Kidney (tissue), 22 donors: ENCODE data around the gene FBLN7. TPM values are rescaled to one million over a fixed set of nuclear protein-coding genes. Genes with fewer than 3 reads are reported as not detected.

ENCODE experiments used
- DNase-seq, 5 donors: peaks; one replicate each; pipeline ENCODE4 v3.0.0-alpha.2; 2013 to 2020
- FAIRE-seq: peaks from 2 replicates; lab custom pipeline; 2012; peaks lifted over from hg19 to GRCh38; lab: Jason Lieb, UNC
- H3K27ac ChIP-seq, 2 donors: one replicate each; pipeline ENCODE4 v1.7.0; 2013; ENCODE audit warnings: low read depth in 2 of 2, low read length in 2 of 2, inconsistent platforms in 1 of 2
- H3K27me3 ChIP-seq: one replicate; pipeline ENCODE4 v1.7.1; 2013; ENCODE audit warnings: low read length, inconsistent platforms; ENCODE audit not compliant: control insufficient read depth, insufficient read depth
- H3K36me3 ChIP-seq, 3 donors: one replicate each; pipeline versions ENCODE4 v1.7.0 to v1.7.1; 2013; ENCODE audit warnings: low read length in 3 of 3, control low read depth in 1 of 3, inconsistent platforms in 1 of 3; ENCODE audit not compliant: insufficient read depth in 3 of 3, control insufficient read depth in 2 of 3
- H3K4me1 ChIP-seq, 3 donors: one replicate each; pipeline versions ENCODE4 v1.7.0 to v1.7.1; 2013; ENCODE audit warnings: low read length in 3 of 3, inconsistent platforms in 1 of 3, low read depth in 1 of 3; ENCODE audit not compliant: control insufficient read depth in 2 of 3, insufficient read depth in 2 of 3
- H3K4me3 ChIP-seq, 3 donors: one replicate each; pipeline versions ENCODE4 v1.7.0 to v1.8.1; 2013; ENCODE audit warnings: low read length in 3 of 3, control low read depth in 1 of 3, inconsistent platforms in 1 of 3
- H3K9ac ChIP-seq, 3 donors: one replicate each; pipeline versions ENCODE4 v1.7.0 to v1.7.1; 2013; ENCODE audit warnings: low read length in 3 of 3, control low read depth in 1 of 3, inconsistent platforms in 1 of 3
- H3K9me3 ChIP-seq, 3 donors: one replicate each; pipeline versions ENCODE4 v1.7.0 to v1.7.1; 2013; ENCODE audit warnings: low read length in 3 of 3, control low read depth in 1 of 3, inconsistent platforms in 1 of 3; ENCODE audit not compliant: control insufficient read depth in 2 of 3, insufficient read depth in 1 of 3
- CTCF ChIP-seq: IDR thresholded peaks from 3 replicates; pipeline ENCODE4 v1.5.1; 2012; ENCODE audit warnings: mild to moderate bottlenecking, moderate library complexity, borderline replicate concordance; ENCODE audit not compliant: insufficient read depth; ENCODE audit errors: extremely low read depth
- intact Hi-C: fragments of 100-400 bp; cut with DNase I; formaldehyde crosslinking; loops from one replicate; pipeline ENCODE4 v1.11.1; 2022
- long read RNA-seq, 10 donors: library from polyadenylated mRNA in 1 of 10; unstranded in 1 of 10; transcript quantifications; one replicate each; pipeline ENCODE4 v2.0.0 and lab custom pipeline, GENCODE V29; 2021 to 2026
- polyA plus RNA-seq: library from polyadenylated mRNA; stranded (reverse); fragments of 350-450 nt; fragmentation: Illumina TruSeq; extraction: RNeasy Lipid Tissue Mini Kit (QIAGEN cat#74804); gene quantifications from one replicate; pipeline ENCODE4 v1.2.3, GENCODE V29; 2014; ENCODE audit warnings: low read depth, low replicate concordance; ENCODE audit not compliant: insufficient read depth
- total RNA-seq: library from RNA; stranded (reverse); fragmentation: NEBNext Ultra II Directional; extraction: Animal tissue kit (Norgen Biotek cat#: 25700); gene quantifications from one replicate; pipeline ENCODE4 v1.2.1, GENCODE V29; 2021
- donor health status: control.
- donor health status: control.
- donor health status: control.
- donor health status: control.
- donor health status: control.
- donor health status: DM: yes; HTN: yes; CAD: no.
- donor health status: Normal renal cell carcinoma (clear cell type).

FBLN7 gene
- total RNA-seq: 4.6 TPM
- 0.71 TPM for polyA plus RNA-seq
- long read RNA-seq, donor 1, partial matches to known transcripts: 0 of 3 reads
- long read RNA-seq, donor 1, other reads (novel, unspliced or antisense): 0 of 3 reads
- long read RNA-seq, donor 2, partial matches to known transcripts: 0 of 1 reads
- long read RNA-seq, donor 2, other reads (novel, unspliced or antisense): 0 of 1 reads
- long read RNA-seq, donor 3: 0 reads
- long read RNA-seq, donor 4, partial matches to known transcripts: 0 of 1 reads
- long read RNA-seq, donor 4, other reads (novel, unspliced or antisense): 0 of 1 reads
- long read RNA-seq, donor 5: 0 reads
- long read RNA-seq, donor 6: 0 reads
- long read RNA-seq, donor 7, partial matches to known transcripts: 0 of 4 reads
- long read RNA-seq, donor 7, other reads (novel, unspliced or antisense): 3 of 4 reads
- long read RNA-seq, donor 8, partial matches to known transcripts: 13 of 13 reads
- long read RNA-seq, donor 8, other reads (novel, unspliced or antisense): 0 of 13 reads
- long read RNA-seq, donor 9: 0 reads
- long read RNA-seq, donor 10, partial matches to known transcripts: 32 of 33 reads
- long read RNA-seq, donor 10, other reads (novel, unspliced or antisense): 0 of 33 reads

- peak; percentile 50 to 80 (median 67) for DNase-seq
- Histone ChIP-seq H3K27ac (no peak within 1 kb of the TSS), H3K27me3 (no peaks in the 10 kb centered on the region), H3K4me1 (peaks cover 0 to 6% (median 0%) of the 10 kb centered on the region in 3 donors), H3K9ac (peak within 1 kb of the TSS in 1 of 3 donors; percentile 35), H3K4me3 (peak within 1 kb of the TSS; percentile 44 to 58 (median 51)), H3K9me3 (no peaks in the 10 kb centered on the region), H3K36me3 (no peaks in the 10 kb centered on the region)
- TF ChIP-seq CTCF: no peak
- no peak for FAIRE-seq
- intact Hi-C loops: no loop called here
Measured at GRCh38 chr2:112138159-112139032, at the start of gene FBLN7. Gene FBLN7 (plus strand): TSS chr2:112138385. CDS start chr2:112138656, 271 bp downstream.

GRCh38 chr2:112089375-112089774, 48.8 kb upstream of the FBLN7 start:
- TF ChIP-seq CTCF: no peak
- DNase-seq: no peak
- H3K36me3 ChIP-seq: peaks cover 0 to 22% (median 21%) of the 10 kb centered on the region in 3 donors
- H3K9ac ChIP-seq: no peak overlapping the region
- no peaks in the 10 kb centered on the region for H3K4me1 ChIP-seq
- no peak overlapping the region for H3K4me3 ChIP-seq
- no peaks in the 10 kb centered on the region for H3K9me3 ChIP-seq
- no peak for FAIRE-seq
- no peak overlapping the region for H3K27ac ChIP-seq
- H3K27me3 ChIP-seq: no peaks in the 10 kb centered on the region
- intact Hi-C loops: no loop called here

- no peak for FAIRE-seq
- H3K9ac ChIP-seq: no peak overlapping the region
- H3K27me3 ChIP-seq: no peaks in the 10 kb centered on the region
- peaks cover 0 to 16% (median 14%) of the 10 kb centered on the region in 3 donors for H3K36me3 ChIP-seq
- TF ChIP-seq CTCF: no peak
- H3K9me3 ChIP-seq: no peaks in the 10 kb centered on the region
- no peak overlapping the region for H3K4me3 ChIP-seq
- no peak overlapping the region for H3K27ac ChIP-seq
- intact Hi-C loops: no loop called here
- DNase-seq: no peak
- H3K4me1 ChIP-seq: no peaks in the 10 kb centered on the region
Measured at GRCh38 chr2:112092286-112093041, 45.7 kb upstream of the FBLN7 start.
